K562 (cell line): Measurements from ENCODE around the gene USP6. TPM values are rescaled to one million over a fixed set of nuclear protein-coding genes. Genes with fewer than 3 reads are reported as not detected.

Experiments
- ATAC-seq: fragments of 200-7000 bp; cut with Tn5 transposase; 3 replicates; pipeline ENCODE4 v1.9.1; 2020; ENCODE audit warnings: moderate library complexity
- BruUV-seq: library from RNA; stranded (reverse); fragments of 400-500 nt; replicated peaks from 2 replicates; lab custom pipeline; 2021; lab: Mats Ljungman, UMichigan
- CTCF ChIA-PET: fragments of 300-600 bp; formaldehyde crosslinking; extraction: SDS; loops from one replicate; lab custom pipeline; 2021; ENCODE audit warnings: low intra/inter-chr PET ratio; lab: Yijun Ruan, JAX
- POLR2A ChIA-PET: fragments of 300-600, 350-650 bp; sonication (Branson Sonifier 250); formaldehyde crosslinking; extraction: SDS; loops from one replicate; lab custom pipeline; 2021; ENCODE audit warnings: antibody characterized with exemption, inconsistent platforms; lab: Yijun Ruan, JAX
- DNase-seq, 4 experiments: peaks; one replicate each; pipeline versions ENCODE4 v3.0.0 to v3.0.0-alpha.2; 2011 to 2018; ENCODE audit warnings: low spot score in 3 of 4, mixed read lengths in 3 of 4; ENCODE audit errors: extremely low read depth in 1 of 4
- FAIRE-seq: peaks from 2 replicates; lab custom pipeline; 2011; peaks lifted over from hg19 to GRCh38; lab: Jason Lieb, UNC
- H2AFZ ChIP-seq: 2 replicates; pipeline ENCODE4 v1.6.0; 2011; ENCODE audit warnings: low read depth, low read length, control low read depth, inconsistent platforms
- H3K27ac ChIP-seq: fragments of 200-600 bp; 3 replicates; pipeline ENCODE4 v1.8.0; 2011; ENCODE audit warnings: low read depth, mild to moderate bottlenecking, control low read depth, inconsistent platforms, low read length, moderate library complexity, mixed read lengths; ENCODE audit errors: extremely low read depth
- H3K27me3 ChIP-seq, 2 experiments: fragments of 300-600 bp in 1 of 2; 2 replicates in 1 of 2; 3 replicates in 1 of 2; pipeline versions ENCODE4 v1.6.0 to v1.8.0; 2011; ENCODE audit warnings: inconsistent platforms in 2 of 2, low read length in 2 of 2, mild to moderate bottlenecking in 1 of 2, mixed read lengths in 1 of 2, moderate library complexity in 1 of 2; ENCODE audit not compliant: control insufficient read depth in 2 of 2, insufficient read depth in 2 of 2
- H3K36me3 ChIP-seq: fragments of 300-600 bp; 3 replicates; pipeline ENCODE4 v1.8.0; 2011; ENCODE audit warnings: mild to moderate bottlenecking, low read length, inconsistent platforms; ENCODE audit not compliant: control insufficient read depth, insufficient read depth
- H3K4me1 ChIP-seq, 2 experiments: fragments of 200-600 bp in 1 of 2; replicated peaks in 1 of 2; 2 replicates in 1 of 2; 3 replicates in 1 of 2; pipeline versions ENCODE4 v1.5.1 to v1.8.0; 2011; ENCODE audit warnings: inconsistent platforms in 2 of 2, low read length in 2 of 2, mild to moderate bottlenecking in 1 of 2, mixed read lengths in 1 of 2, moderate library complexity in 1 of 2; ENCODE audit not compliant: control insufficient read depth in 2 of 2, insufficient read depth in 2 of 2
- H3K4me2 ChIP-seq: 2 replicates; pipeline ENCODE4 v1.6.1; 2011; ENCODE audit warnings: low read length, control low read depth, inconsistent platforms, mixed read lengths; ENCODE audit not compliant: insufficient read depth
- H3K4me3 ChIP-seq: fragments of 200-600 bp; sonication (generic), shearing (Covaris generic); 2 replicates; pipeline ENCODE4 v1.5.1; 2016; ENCODE audit warnings: control low read depth, inconsistent platforms
- H3K79me2 ChIP-seq: fragments of 200-600 bp; 3 replicates; pipeline ENCODE4 v1.8.0; 2011; ENCODE audit warnings: low read length, inconsistent platforms; ENCODE audit not compliant: control insufficient read depth, insufficient read depth
- H3K9ac ChIP-seq, 2 experiments: 2 replicates each; pipeline versions ENCODE4 v1.6.0 to v1.6.1; 2011; ENCODE audit warnings: low read depth in 2 of 2, low read length in 2 of 2, control low read depth in 1 of 2, inconsistent platforms in 1 of 2, mild to moderate bottlenecking in 1 of 2, mixed read lengths in 1 of 2; ENCODE audit not compliant: insufficient read depth in 1 of 2
- H3K9me1 ChIP-seq: one replicate; pipeline ENCODE4 v1.6.0; 2011; ENCODE audit warnings: inconsistent platforms, mild to moderate bottlenecking, low read length, moderate library complexity; ENCODE audit not compliant: control insufficient read depth, insufficient read depth
- H3K9me3 ChIP-seq: replicated peaks from 2 replicates; pipeline ENCODE4 v1.5.1; 2011; ENCODE audit warnings: low read depth, low read length, inconsistent platforms; ENCODE audit not compliant: control insufficient read depth, insufficient read depth
- H4K20me1 ChIP-seq: replicated peaks from 2 replicates; pipeline ENCODE4 v1.6.1; 2011; ENCODE audit warnings: low read length, inconsistent platforms, mixed read lengths; ENCODE audit not compliant: control insufficient read depth, insufficient read depth
- CREBBP ChIP-seq: IDR thresholded peaks from one replicate; pipeline ENCODE4 v1.6.1; 2012; ENCODE audit warnings: low read depth, mild to moderate bottlenecking, control low read depth, inconsistent platforms, low read length
- CXXC5 ChIP-seq: fragments of 250-450 bp; sonication (Bioruptor Pico); IDR thresholded peaks from 2 replicates; pipeline ENCODE4 v1.8.0; 2022; ENCODE audit warnings: inconsistent platforms, mild to moderate bottlenecking, moderate library complexity
- EWSR1 ChIP-seq: fragments of 450-650 bp; IDR thresholded peaks from 2 replicates; pipeline ENCODE4 v1.6.1; 2018; ENCODE audit warnings: borderline replicate concordance, mild to moderate bottlenecking, low read depth, moderate library complexity; ENCODE audit not compliant: partially characterized antibody
- PTBP1 ChIP-seq: fragments of 200-400 bp; formaldehyde crosslinking; IDR thresholded peaks from 2 replicates; pipeline ENCODE4 v1.6.1; 2017; ENCODE audit warnings: low read depth, low read length
- TRIM28 ChIP-seq: fragments of 450-650 bp; IDR thresholded peaks from 2 replicates; pipeline ENCODE4 v1.6.1; 2017
- WGBS: fragments of 100-300 bp; shearing (Covaris generic); methylation state at CpG from one replicate; pipeline ENCODE4 v1.1.6; 2016; ENCODE audit warnings: low coverage, mixed read lengths; ENCODE audit not compliant: insufficient coverage; ENCODE audit errors: missing lambda C conversion rate; 5-methylcytosine and 5-hydroxymethylcytosine counted together
- in situ Hi-C: fragments of 300-500 bp; cut with MboI; formaldehyde crosslinking; loops from 4 replicates; pipeline ENCODE4 v1.15.0; 2018; ENCODE audit warnings: inconsistent platforms, mixed read lengths
- intact Hi-C: fragments of 100-400 bp; cut with micrococcal nuclease; formaldehyde crosslinking; loops from 2 replicates; pipeline ENCODE4 v1.14.2; 2022
- polyA plus RNA-seq, 8 experiments: library from polyadenylated mRNA; depleted of rRNA in 4 of 8; stranded (reverse) in 5 of 8; unstranded in 3 of 8; fragments of >200 nt; fragmentation: Nextera tagmentation in 2 of 8; fragmentation: Illumina TruSeq in 1 of 8; extraction: Ambion mirVana in 2 of 8; extraction: Trizol in 1 of 8; gene quantifications; 2 replicates each; pipeline versions ENCODE4 v1.2.1 to v1.2.3, GENCODE V29; 2011 to 2014; ENCODE audit warnings: inconsistent platforms in 1 of 8, missing spikeins in 1 of 8
- total RNA-seq, 7 experiments: library from RNA; depleted of rRNA in 6 of 7; stranded (reverse); fragments of >200 nt in 6 of 7; fragmentation: Illumina TruSeq in 2 of 7; extraction: Trizol in 2 of 7; gene quantifications; 2 replicates each; pipeline versions ENCODE4 v1.2.1 to v1.2.3, GENCODE V29; 2011 to 2021; ENCODE audit warnings: low replicate concordance in 1 of 7
- TF ChIP-seq, protein P1 (sequence below): fragments of 450-650 bp; IDR thresholded peaks from 2 replicates; pipeline ENCODE4 v1.6.1; 2018; ENCODE audit not compliant: partially characterized antibody
- TF ChIP-seq, protein P2 (sequence below): fragments of 450-650 bp; formaldehyde crosslinking; conservative IDR thresholded peaks from 2 replicates; pipeline ENCODE4 v1.4.0; 2022; ENCODE audit warnings: mild to moderate bottlenecking, missing genetic modification characterization
- TF ChIP-seq, protein P3 (sequence below): fragments of 250-450 bp; sonication (Bioruptor Pico); IDR thresholded peaks from 2 replicates; pipeline ENCODE4 v1.8.0; 2022; ENCODE audit warnings: moderate library complexity, mild to moderate bottlenecking, inconsistent platforms
- TF ChIP-seq, protein P4 (sequence below): fragments of 250-450 bp; sonication (Bioruptor Pico); IDR thresholded peaks from 2 replicates; pipeline ENCODE4 v1.4.0; 2020

USP6 gene
- total and polyA plus RNA-seq, 9 of the 15 experiments (the other 6 are each of a cell fraction or from before 2014, with no cell fraction given): 0.01 to 0.09 (median 0.04) TPM; not detected in 4

DNA sequence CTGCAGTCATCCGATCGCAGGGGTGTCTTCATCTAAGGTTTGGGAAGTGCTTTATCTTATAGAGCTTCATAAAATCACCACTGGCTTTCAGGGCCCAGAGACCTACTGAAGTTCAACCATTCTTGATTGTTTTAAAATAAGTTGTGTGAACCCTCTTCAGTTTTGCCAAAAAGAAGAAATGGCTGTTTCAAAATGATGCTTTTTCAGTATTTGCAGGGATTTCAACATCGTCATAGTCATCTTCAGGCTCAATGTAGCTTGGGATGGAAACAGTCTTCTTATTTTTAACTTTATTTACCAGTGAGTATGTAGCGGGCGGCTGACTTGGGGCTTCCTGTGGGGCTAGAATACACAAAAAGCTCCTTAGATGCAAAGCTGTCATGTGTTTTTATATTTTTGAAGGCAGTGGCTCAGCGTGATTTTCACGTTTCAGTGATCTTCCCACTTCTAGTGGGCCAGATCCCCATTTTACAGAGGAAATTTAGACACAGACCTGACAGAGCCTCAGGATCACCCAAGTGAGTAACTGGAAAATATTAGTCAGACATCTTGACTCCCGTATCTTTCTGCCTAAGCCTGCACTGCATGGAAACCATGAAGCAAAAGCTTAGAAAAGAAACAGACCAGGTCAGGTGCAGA lies 94.9 kb downstream of the USP6 start (continued):
- TF ChIP-seq, protein P1, sequence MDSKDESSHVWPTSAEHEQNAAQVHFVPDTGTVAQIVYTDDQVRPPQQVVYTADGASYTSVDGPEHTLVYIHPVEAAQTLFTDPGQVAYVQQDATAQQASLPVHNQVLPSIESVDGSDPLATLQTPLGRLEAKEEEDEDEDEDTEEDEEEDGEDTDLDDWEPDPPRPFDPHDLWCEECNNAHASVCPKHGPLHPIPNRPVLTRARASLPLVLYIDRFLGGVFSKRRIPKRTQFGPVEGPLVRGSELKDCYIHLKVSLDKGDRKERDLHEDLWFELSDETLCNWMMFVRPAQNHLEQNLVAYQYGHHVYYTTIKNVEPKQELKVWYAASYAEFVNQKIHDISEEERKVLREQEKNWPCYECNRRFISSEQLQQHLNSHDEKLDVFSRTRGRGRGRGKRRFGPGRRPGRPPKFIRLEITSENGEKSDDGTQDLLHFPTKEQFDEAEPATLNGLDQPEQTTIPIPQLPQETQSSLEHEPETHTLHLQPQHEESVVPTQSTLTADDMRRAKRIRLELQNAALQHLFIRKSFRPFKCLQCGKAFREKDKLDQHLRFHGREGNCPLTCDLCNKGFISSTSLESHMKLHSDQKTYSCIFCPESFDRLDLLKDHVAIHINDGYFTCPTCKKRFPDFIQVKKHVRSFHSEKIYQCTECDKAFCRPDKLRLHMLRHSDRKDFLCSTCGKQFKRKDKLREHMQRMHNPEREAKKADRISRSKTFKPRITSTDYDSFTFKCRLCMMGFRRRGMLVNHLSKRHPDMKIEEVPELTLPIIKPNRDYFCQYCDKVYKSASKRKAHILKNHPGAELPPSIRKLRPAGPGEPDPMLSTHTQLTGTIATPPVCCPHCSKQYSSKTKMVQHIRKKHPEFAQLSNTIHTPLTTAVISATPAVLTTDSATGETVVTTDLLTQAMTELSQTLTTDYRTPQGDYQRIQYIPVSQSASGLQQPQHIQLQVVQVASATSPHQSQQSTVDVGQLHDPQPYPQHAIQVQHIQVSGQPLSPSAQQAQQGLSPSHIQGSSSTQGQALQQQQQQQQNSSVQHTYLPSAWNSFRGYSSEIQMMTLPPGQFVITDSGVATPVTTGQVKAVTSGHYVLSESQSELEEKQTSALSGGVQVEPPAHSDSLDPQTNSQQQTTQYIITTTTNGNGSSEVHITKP: no peak
- TF ChIP-seq CREBBP (no peak), CXXC5 (CRISPR knock-in tag) (no peak), TRIM28 (no peak)
- TF ChIP-seq, protein P2, sequence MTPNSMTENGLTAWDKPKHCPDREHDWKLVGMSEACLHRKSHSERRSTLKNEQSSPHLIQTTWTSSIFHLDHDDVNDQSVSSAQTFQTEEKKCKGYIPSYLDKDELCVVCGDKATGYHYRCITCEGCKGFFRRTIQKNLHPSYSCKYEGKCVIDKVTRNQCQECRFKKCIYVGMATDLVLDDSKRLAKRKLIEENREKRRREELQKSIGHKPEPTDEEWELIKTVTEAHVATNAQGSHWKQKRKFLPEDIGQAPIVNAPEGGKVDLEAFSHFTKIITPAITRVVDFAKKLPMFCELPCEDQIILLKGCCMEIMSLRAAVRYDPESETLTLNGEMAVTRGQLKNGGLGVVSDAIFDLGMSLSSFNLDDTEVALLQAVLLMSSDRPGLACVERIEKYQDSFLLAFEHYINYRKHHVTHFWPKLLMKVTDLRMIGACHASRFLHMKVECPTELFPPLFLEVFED (CRISPR knock-in tag): no peak

DNA sequence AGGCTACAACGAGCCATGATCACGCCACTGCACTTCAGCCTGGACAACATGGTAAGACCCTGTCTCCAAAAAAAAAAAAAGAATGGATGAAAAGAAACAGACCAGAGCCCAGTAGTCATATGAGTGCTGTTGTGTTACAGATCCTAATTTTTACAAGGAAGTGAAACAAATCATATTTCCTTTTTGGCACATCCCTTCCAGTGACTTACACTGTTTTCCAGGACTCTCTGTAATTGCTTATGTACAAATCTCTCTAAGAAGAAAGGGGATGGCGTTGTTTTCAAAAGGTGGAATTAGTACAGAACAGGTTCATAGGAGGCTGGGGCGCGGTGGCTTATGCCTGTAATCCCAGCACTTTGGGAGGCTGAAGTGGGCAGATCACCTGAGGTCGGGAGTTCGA lies 95.6 kb downstream of the USP6 start:
- no peaks in the 10 kb centered on the region for H3K4me1 ChIP-seq
- no peak overlapping the region for H3K27ac ChIP-seq
- in situ Hi-C loops (no loop called here), intact Hi-C loops (no loop called here)
- no TSS peak for BruUV-seq
- WGBS: 0% methylated on average over 5 of the region's 7 CpGs
- no peak overlapping the region for H3K9ac ChIP-seq
- no peak overlapping the region for H3K4me3 ChIP-seq
- no peaks in the 10 kb centered on the region for H3K9me3 ChIP-seq
- H3K36me3 ChIP-seq: no peaks in the 10 kb centered on the region
- H3K27me3 ChIP-seq: peaks cover 2 to 29% of the 10 kb centered on the region in 2 experiments; a peak in 3 of 5 replicates
- H3K4me2 ChIP-seq: no peak overlapping the region
- ATAC-seq (no peak), DNase-seq (no peak), FAIRE-seq (no peak)
- ChIA-PET CTCF (no interaction called here), POLR2A (no interaction called here)
- H3K79me2 ChIP-seq: no peaks in the 10 kb centered on the region
- no peaks in the 10 kb centered on the region for H3K9me1 ChIP-seq
- no peak overlapping the region for H2AFZ ChIP-seq
- H4K20me1 ChIP-seq: no peaks in the 10 kb centered on the region
- TF ChIP-seq PTBP1 (no peak), EWSR1 (no peak)
- TF ChIP-seq, protein P3, sequence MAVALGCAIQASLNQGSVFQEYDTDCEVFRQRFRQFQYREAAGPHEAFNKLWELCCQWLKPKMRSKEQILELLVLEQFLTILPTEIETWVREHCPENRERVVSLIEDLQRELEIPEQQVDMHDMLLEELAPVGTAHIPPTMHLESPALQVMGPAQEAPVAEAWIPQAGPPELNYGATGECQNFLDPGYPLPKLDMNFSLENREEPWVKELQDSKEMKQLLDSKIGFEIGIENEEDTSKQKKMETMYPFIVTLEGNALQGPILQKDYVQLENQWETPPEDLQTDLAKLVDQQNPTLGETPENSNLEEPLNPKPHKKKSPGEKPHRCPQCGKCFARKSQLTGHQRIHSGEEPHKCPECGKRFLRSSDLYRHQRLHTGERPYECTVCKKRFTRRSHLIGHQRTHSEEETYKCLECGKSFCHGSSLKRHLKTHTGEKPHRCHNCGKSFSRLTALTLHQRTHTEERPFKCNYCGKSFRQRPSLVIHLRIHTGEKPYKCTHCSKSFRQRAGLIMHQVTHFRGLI (CRISPR knock-in tag): no peak
- TF ChIP-seq, protein P4, sequence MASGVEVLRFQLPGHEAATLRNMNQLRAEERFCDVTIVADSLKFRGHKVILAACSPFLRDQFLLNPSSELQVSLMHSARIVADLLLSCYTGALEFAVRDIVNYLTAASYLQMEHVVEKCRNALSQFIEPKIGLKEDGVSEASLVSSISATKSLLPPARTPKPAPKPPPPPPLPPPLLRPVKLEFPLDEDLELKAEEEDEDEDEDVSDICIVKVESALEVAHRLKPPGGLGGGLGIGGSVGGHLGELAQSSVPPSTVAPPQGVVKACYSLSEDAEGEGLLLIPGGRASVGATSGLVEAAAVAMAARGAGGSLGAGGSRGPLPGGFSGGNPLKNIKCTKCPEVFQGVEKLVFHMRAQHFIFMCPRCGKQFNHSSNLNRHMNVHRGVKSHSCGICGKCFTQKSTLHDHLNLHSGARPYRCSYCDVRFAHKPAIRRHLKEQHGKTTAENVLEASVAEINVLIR (CRISPR knock-in tag): no peak
